Esophagus (tissue), 2 donors: Measurements from ENCODE around the gene FADS6. TPM values are rescaled to one million over a fixed set of nuclear protein-coding genes. Genes with fewer than 3 reads are reported as not detected.

Experiments used
- H3K27ac ChIP-seq, 2 donors: one replicate each; pipeline ENCODE4 v1.5.1; 2013; ENCODE audit warnings: low read depth in 2 of 2, mild to moderate bottlenecking in 2 of 2, inconsistent platforms in 1 of 2, low read length in 1 of 2, moderate library complexity in 1 of 2
- H3K27me3 ChIP-seq, 2 donors: one replicate each; pipeline ENCODE4 v1.6.1; 2013; ENCODE audit warnings: low read length in 2 of 2, control low read depth in 1 of 2, mild to moderate bottlenecking in 1 of 2; ENCODE audit not compliant: insufficient read depth in 2 of 2, control insufficient read depth in 1 of 2
- H3K36me3 ChIP-seq, 2 donors: one replicate each; pipeline ENCODE4 v1.6.1; 2013; ENCODE audit warnings: low read length in 1 of 2; ENCODE audit not compliant: control insufficient read depth in 2 of 2, insufficient read depth in 2 of 2
- H3K4me1 ChIP-seq, 2 donors: one replicate each; pipeline ENCODE4 v1.6.1; 2013; ENCODE audit warnings: low read length in 1 of 2; ENCODE audit not compliant: control insufficient read depth in 2 of 2, insufficient read depth in 2 of 2
- H3K4me3 ChIP-seq, 2 donors: one replicate each; pipeline ENCODE4 v1.5.1; 2013; ENCODE audit warnings: low read length in 2 of 2, mild to moderate bottlenecking in 2 of 2, low read depth in 1 of 2, moderate library complexity in 1 of 2
- H3K9me3 ChIP-seq, 2 donors: one replicate each; pipeline ENCODE4 v1.6.1; 2013; ENCODE audit warnings: mild to moderate bottlenecking in 2 of 2, low read depth in 1 of 2, low read length in 1 of 2, moderate library complexity in 1 of 2; ENCODE audit not compliant: control insufficient read depth in 2 of 2, insufficient read depth in 1 of 2
- WGBS, 2 donors: extraction: QIAGEN DNeasy Blood & Tissue Kit; methylation state at CpG; one replicate each; pipeline ENCODE4 v1.1.7; 2013; 5-methylcytosine and 5-hydroxymethylcytosine counted together
- polyA plus RNA-seq, 2 donors: library from polyadenylated mRNA; stranded (reverse); fragments of 200-250 nt; gene quantifications; one replicate each; pipeline ENCODE4 v1.2.3, GENCODE V29; 2013
- donor health status: healthy with polysubstance abuse.
- donor health status: Bipolar disorder and iron deficiency.

The FADS6 gene
- polyA plus RNA-seq, 2 donors = 1.8 to 2.6 TPM

DNA sequence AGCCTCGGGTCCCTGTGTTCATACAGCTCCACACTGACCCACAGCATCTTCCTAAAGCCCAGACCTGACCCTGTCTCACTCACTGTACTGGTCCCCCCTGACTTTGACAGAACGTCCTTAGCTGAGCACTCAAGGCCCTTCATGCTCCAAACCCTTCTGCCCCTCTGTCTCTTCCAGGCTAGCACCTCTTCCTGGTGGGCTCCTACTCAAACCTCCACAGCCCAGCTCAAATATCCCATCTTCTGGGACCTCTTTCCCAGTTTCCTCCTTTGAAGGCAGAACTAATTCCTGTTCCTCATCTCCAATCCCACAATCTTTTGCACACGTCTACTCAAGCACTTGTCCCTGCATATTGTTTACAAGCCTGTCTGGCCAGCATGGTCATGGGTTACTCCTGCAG, 42.5 kb downstream of the FADS6 start:
- Histone ChIP-seq H3K36me3 (no peaks in the 10 kb centered on the region), H3K27me3 (peaks cover 4 to 9% of the 10 kb centered on the region in 2 donors), H3K4me1 (peaks cover 3 to 7% of the 10 kb centered on the region in 2 donors), H3K4me3 (no peak overlapping the region), H3K9me3 (peaks cover 4 to 6% of the 10 kb centered on the region in 2 donors), H3K27ac (no peak overlapping the region)
- WGBS, 2 donors = 63 to 73% methylated on average over 3 of the region's 3 CpGs

DNA sequence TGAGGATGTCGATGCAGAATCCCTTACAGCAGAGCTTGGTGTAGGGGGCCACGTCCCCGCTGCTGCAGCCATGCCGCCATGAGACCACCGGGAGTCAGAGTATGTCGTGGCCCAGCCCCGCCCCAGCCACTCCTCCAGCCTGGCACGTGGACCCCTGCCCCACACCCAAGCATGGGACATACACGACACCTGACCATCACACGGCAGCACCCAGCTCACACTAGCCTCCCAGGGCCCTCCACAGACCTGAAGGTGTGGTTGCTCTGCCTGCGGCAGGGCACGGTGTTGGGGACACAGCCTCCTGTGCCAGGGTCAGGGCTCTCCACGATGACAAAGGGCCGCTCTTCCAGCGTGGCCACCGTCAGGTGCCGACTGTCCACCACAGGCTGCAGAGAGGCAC, 43.1 kb downstream of the FADS6 start:
- Histone ChIP-seq H3K27ac (no peak overlapping the region), H3K27me3 (peaks cover 4 to 9% of the 10 kb centered on the region in 2 donors), H3K4me3 (no peak overlapping the region), H3K9me3 (peaks cover 4 to 6% of the 10 kb centered on the region in 2 donors), H3K36me3 (no peaks in the 10 kb centered on the region), H3K4me1 (peaks cover 3 to 10% of the 10 kb centered on the region in 2 donors)
- WGBS, 2 donors = 84 to 87% methylated on average over 17 of the region's 17 CpGs

DNA sequence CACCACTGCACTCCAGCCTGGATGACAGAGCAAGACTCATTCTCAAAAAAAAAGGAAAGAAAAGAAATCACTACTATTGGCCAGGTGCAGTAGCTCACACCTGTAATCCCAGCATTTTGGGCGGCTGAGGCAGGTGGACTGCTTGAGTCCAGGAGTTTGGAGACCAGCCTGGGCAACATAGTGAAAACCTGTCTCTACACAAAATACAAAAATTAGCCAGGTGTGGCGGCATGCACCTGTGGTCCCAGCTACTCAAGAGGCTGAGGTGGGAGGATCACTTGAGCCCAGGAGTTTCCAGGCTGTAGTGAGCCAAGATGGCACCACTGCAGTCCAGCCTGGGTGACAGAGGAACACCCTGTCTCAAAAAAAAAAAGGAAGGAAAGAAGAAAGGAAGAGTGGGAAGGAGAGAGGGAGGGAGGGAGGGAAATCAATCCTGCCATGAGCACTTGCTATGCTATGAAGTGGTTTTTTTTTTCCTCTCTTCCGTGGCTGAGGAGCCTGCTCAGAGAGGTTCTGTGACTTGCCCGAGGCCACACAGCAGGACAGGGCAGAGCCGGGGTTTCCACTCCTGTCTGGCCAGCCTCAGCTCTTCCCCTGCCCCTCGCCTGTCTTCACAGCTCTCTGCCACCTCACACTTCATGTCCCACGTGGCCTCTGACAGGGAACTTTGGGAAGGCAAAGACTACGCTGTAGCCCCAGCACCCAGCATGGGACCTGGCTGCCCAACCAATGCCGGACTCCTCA, 44.6 kb downstream of the FADS6 start:
- H3K27me3 ChIP-seq = peaks cover 4 to 9% of the 10 kb centered on the region in 2 donors
- H3K36me3 ChIP-seq = no peaks in the 10 kb centered on the region
- peaks cover 4 to 6% of the 10 kb centered on the region in 2 donors for H3K9me3 ChIP-seq
- WGBS, 2 donors = 65 to 72% methylated on average over 8 to 9 of the region's 9 CpGs
- no peak overlapping the region for H3K4me3 ChIP-seq
- H3K27ac ChIP-seq = no peak overlapping the region
- peaks cover 3 to 10% of the 10 kb centered on the region in 2 donors for H3K4me1 ChIP-seq

DNA sequence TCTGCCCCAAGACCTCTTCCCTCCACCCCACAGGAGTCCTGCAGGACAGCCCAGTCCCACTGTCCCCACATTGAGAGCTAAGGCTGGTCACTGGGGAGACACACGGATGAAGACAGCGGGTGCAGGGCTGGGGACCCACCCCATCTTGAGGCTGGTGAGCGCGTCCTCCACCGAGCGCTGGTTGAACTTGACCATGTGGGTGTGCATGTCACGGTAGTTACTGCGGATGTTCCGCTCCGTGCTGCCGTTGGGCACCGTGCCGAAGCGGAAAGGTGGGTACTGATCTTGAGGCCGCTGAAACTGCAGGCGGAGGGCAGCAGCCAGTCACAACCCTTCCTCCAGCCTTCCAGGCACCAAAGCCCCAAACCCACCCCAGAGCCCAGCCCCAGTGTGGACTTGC, 46.8 kb downstream of the FADS6 start:
- Histone ChIP-seq H3K27me3 (no peaks in the 10 kb centered on the region), H3K27ac (no peak overlapping the region), H3K9me3 (no peaks in the 10 kb centered on the region), H3K4me1 (peaks cover 3 to 13% of the 10 kb centered on the region in 2 donors), H3K4me3 (no peak overlapping the region), H3K36me3 (no peaks in the 10 kb centered on the region)
- 95 to 96% methylated on average over 16 of the region's 16 CpGs for WGBS, 2 donors

DNA sequence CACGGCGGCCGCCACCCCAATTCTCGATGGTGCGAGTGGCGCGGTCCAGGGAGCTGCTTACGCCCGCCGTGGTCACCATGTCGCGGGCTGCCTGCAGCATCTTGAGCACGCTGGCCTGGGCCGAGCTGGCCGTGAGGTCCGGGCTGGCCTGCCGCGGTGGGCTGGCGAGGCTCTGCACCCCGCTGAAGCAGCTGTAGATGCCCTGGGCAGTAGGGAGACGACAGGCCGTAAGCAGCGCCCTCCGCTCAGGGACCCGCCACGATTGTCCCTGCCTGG, 50.1 kb downstream of the FADS6 start:
- H3K27me3 ChIP-seq = no peaks in the 10 kb centered on the region
- WGBS, 2 donors = 37 to 51% methylated on average over 16 to 26 of the region's 26 CpGs
- no peak overlapping the region for H3K4me3 ChIP-seq
- H3K9me3 ChIP-seq = no peaks in the 10 kb centered on the region
- peaks cover 3 to 20% of the 10 kb centered on the region in 2 donors for H3K4me1 ChIP-seq
- H3K36me3 ChIP-seq = peaks cover 0 to 4% of the 10 kb centered on the region in 2 donors
- no peak overlapping the region for H3K27ac ChIP-seq

DNA sequence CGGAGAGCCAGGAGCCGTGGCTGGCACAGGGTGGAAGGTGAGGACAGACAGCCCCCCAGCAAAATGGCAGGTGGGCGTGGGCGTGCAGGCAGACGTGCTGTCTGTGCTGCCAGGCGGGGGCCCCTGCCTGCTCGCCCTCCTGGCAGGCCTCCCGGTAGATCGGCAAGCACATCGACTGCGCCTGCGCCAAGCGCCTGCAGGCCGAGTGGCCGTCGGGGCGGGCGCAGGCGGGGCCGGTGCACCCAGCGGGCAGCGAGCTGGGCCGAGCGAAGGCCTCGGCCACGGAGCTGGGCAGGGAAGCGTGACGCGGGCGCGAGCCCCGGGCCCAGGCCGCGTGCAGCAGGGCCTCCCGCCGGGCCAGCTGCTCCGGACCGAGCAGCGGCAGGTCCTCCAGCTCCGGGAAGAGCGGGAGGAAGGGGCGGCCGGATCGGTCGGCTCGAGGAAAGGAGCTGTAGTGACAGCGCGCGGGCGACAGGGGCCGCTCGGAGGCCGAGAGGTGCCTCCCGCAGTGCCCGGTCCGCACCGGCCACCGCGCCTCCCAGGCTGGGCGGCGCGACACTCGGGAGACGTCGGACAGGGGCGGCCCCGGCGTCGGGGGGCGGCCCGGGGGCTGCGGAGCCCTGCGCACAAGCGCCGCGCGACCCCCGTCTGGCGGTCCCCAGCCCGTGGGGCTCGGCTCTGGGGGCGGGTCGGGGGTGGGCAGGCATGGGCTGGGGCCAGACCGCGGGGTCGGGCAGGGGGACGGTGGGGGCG, 50.7 kb downstream of the FADS6 start:
- H3K4me3 ChIP-seq = peak overlapping the region; percentile 44 to 48

DNA sequence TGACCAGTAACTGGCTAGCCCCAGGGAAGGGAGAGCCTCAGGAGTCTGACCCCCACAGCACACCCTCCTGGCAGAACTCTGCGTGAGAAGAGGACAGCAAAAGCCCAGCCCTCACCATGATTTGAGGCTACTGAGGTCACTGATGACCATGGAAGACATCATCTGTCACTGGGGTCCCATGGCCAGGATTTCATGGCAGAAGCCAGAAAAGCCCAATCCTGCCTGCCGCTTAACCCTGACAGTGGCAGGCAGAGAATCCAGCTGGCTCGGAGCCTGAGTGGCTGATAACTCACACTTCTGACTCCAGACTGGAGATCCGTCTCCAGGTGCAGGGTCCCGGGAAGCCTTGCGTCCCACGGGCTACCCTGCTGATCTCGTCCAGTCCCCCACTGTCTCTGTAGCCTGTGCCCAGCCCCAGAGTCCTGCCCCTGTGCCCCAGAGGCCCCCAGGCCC, 51.3 kb downstream of the FADS6 start:
- WGBS, 2 donors = 21 to 36% methylated on average over 8 of the region's 8 CpGs
- H3K9me3 ChIP-seq = no peaks in the 10 kb centered on the region
- H3K36me3 ChIP-seq = peaks cover 0 to 9% of the 10 kb centered on the region in 2 donors
- no peak overlapping the region for H3K27ac ChIP-seq
- peak overlapping the region in 1 of 2 donors; percentile 48 for H3K4me3 ChIP-seq
- no peaks in the 10 kb centered on the region for H3K27me3 ChIP-seq
- peaks cover 3 to 20% of the 10 kb centered on the region in 2 donors for H3K4me1 ChIP-seq

More for the DNA sequence above, 50.7 kb downstream of the FADS6 start:
- 3 to 5% methylated on average over 47 to 88 of the region's 88 CpGs for WGBS, 2 donors
- no peaks in the 10 kb centered on the region for H3K27me3 ChIP-seq
- peaks cover 3 to 20% of the 10 kb centered on the region in 2 donors for H3K4me1 ChIP-seq
- no peak overlapping the region for H3K27ac ChIP-seq
- H3K9me3 ChIP-seq = no peaks in the 10 kb centered on the region
- peaks cover 0 to 4% of the 10 kb centered on the region in 2 donors for H3K36me3 ChIP-seq

DNA sequence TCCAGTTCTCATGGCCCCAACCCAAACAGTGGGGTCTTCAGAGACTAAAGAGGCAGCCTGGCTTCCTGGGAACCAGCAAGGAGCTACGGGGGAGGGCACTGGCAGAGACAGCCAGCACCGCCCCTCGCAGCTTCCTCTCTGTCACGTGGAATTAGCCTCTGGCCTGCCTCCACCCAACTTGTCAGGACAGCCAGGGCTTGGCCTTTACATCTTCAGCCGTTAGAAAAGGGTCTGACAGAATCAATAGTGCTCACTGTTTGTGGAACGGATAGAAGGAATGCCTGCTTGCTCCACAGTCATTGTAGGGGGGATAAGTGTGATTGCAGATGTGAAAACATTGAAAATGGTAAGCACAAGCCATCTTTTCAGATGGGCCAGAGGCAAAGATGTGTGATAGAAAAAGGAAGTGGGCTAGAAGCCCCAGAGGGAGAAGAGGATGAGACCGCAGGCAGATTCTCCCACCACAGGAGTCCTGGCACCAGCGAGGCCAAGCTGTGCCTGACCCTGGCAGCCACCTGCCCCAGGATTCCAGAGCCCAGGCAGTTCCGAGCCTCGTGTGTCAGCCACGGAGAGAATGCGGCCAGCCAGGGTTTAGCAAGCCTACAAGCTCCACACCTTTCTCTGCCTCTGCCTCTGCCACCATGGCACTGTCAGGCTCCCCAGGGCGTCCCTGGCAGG, 52.3 kb downstream of the FADS6 start:
- Histone ChIP-seq H3K27ac (peak overlapping the region in 1 of 2 donors; percentile 10), H3K9me3 (no peaks in the 10 kb centered on the region), H3K36me3 (peaks cover 4 to 19% of the 10 kb centered on the region in 2 donors), H3K4me1 (peaks cover 3 to 20% of the 10 kb centered on the region in 2 donors), H3K27me3 (no peaks in the 10 kb centered on the region), H3K4me3 (no peak overlapping the region)
- 27 to 39% methylated on average over 13 of the region's 13 CpGs for WGBS, 2 donors

DNA sequence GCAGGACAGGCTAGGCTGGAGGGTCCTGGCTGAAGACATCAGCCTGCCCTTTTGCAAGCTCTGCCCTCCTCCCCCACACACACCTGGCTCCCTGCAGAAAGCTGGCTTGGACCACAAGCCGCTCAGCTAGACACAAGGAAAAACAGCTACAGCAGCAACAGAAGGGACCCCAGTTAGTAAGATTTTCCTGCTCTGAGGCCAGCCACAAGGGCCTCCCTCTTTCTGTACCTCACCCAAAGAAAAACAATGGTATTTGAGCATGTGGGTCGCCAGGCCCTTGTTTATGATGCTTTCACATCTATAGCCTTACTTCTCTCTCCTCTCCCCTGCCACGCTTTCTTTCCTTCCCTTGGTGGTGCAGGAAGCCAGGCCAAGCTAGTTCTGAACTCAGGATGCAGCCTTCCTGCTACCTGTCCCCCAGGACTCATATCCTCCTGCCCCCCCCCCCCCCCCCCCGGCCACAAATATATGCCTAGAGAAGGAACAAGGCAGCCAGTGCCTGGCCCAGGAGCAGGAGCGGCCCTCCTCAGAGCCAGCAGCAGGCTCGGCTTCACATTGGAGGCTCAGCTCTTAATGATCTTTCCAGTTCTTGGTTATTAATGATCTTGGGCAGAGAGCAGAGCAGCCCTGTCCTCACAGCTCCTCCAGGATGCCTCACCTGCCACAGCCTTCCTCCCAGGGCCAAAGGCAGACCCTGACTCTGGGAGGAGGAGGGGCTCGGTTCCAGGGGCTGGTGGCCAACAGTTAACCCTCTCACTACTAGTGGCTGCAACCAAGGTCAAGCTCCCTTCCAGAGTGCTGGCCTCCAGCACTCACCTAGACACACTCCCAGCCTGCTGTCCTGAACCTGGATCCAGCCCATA, 53.2 kb downstream of the FADS6 start:
- WGBS, 2 donors = 47 to 61% methylated on average over 6 to 7 of the region's 7 CpGs
- Histone ChIP-seq H3K27me3 (no peaks in the 10 kb centered on the region), H3K27ac (no peak overlapping the region), H3K4me3 (no peak overlapping the region), H3K9me3 (no peaks in the 10 kb centered on the region), H3K36me3 (peaks cover 4 to 28% of the 10 kb centered on the region in 2 donors), H3K4me1 (peaks cover 3 to 15% of the 10 kb centered on the region in 2 donors)
